ENCODE measurements around the gene CDH13. TPM values are rescaled to one million over a fixed set of nuclear protein-coding genes. Genes with fewer than 3 reads are reported as not detected.
A peak's percentile ranks its signal among the peaks of the same experiment; 100 is the strongest.

The CDH13 gene
- total RNA-seq, 2 experiments from 2014 or later = not detected

GRCh38 chr16:83706394-83706793, 1079.6 kb downstream of the CDH13 start:
- intact Hi-C loops (cut with micrococcal nuclease; ENCODE audit: unreplicated experiment) = no loop called here
- BruUV-seq (replicated peaks) = no TSS peak

GRCh38 chr16:83711069-83711468, 1084.3 kb downstream of the CDH13 start:
- DNase-seq (ENCODE audit: low spot score) = no peak
- CTCF ChIA-PET (ENCODE audit: unreplicated experiment) = no interaction called here

More at GRCh38 chr16:83706394-83706793, 1079.6 kb downstream of the CDH13 start:
- Histone ChIP-seq H4K20me1 (ENCODE audit: insufficient read depth, low read length) (no peaks in the 10 kb centered on the region), H3K4me3 (ENCODE audit: low read depth, low read length, poor library complexity, severe bottlenecking) (no peak overlapping the region), H3K4me1 (ENCODE audit: insufficient read depth, low read length, poor library complexity, severe bottlenecking) (no peaks in the 10 kb centered on the region), H3K4me2 (ENCODE audit: low read length) (no peak overlapping the region), H3K27ac (ENCODE audit: low read depth, low read length, poor library complexity, severe bottlenecking) (no peak overlapping the region), H3K9me3 (ENCODE audit: low read length) (no peaks in the 10 kb centered on the region), H2AFZ (ENCODE audit: low read length) (no peak overlapping the region), H3K9me2 (ENCODE audit: insufficient read depth, low read length) (no peaks in the 10 kb centered on the region), H3K36me3 (ENCODE audit: insufficient read depth, low read length) (no peaks in the 10 kb centered on the region), H3K79me2 (ENCODE audit: insufficient read depth, low read depth, low read length) (no peaks in the 10 kb centered on the region)
- ChIA-PET POLR2A (no interaction called here), CTCF (ENCODE audit: unreplicated experiment) (no interaction called here)
- TF ChIP-seq EZH2phosphoT487 (IDR thresholded peaks at IDR 0.05; ENCODE audit: borderline replicate concordance, low read depth, low read length) (no peak), CTCF (conservative IDR thresholded peaks at IDR 0.05; ENCODE audit: low read length) (no peak)
- no peak for DNase-seq (ENCODE audit: low spot score)

GRCh38 chr16:83713597-83713996, 1086.8 kb downstream of the CDH13 start:
- CTCF ChIA-PET (ENCODE audit: unreplicated experiment) = no interaction called here
- BruUV-seq (replicated peaks) = no TSS peak
- H3K9me2 ChIP-seq (ENCODE audit: insufficient read depth, low read length) = no peaks in the 10 kb centered on the region
- intact Hi-C loops (cut with micrococcal nuclease; ENCODE audit: unreplicated experiment) = no loop called here
- DNase-seq (ENCODE audit: low spot score) = peak; percentile 17
- no peak overlapping the region for H3K4me2 ChIP-seq (ENCODE audit: low read length)
- POLR2A ChIA-PET = no interaction called here
- no peak overlapping the region for H2AFZ ChIP-seq (ENCODE audit: low read length)
- H4K20me1 ChIP-seq (ENCODE audit: insufficient read depth, low read length) = no peaks in the 10 kb centered on the region
- H3K4me1 ChIP-seq (ENCODE audit: insufficient read depth, low read length, poor library complexity, severe bottlenecking) = no peaks in the 10 kb centered on the region
- no peak for TF ChIP-seq CTCF (conservative IDR thresholded peaks at IDR 0.05; ENCODE audit: low read length)
- TF ChIP-seq EZH2phosphoT487 (IDR thresholded peaks at IDR 0.05; ENCODE audit: borderline replicate concordance, low read depth, low read length) = no peak
- no peaks in the 10 kb centered on the region for H3K79me2 ChIP-seq (ENCODE audit: insufficient read depth, low read depth, low read length)
- no peak overlapping the region for H3K27ac ChIP-seq (ENCODE audit: low read depth, low read length, poor library complexity, severe bottlenecking)
- no peaks in the 10 kb centered on the region for H3K9me3 ChIP-seq (ENCODE audit: low read length)
- no peak overlapping the region for H3K4me3 ChIP-seq (ENCODE audit: low read depth, low read length, poor library complexity, severe bottlenecking)
- no peaks in the 10 kb centered on the region for H3K36me3 ChIP-seq (ENCODE audit: insufficient read depth, low read length)

More at GRCh38 chr16:83711069-83711468, 1084.3 kb downstream of the CDH13 start:
- Histone ChIP-seq H3K27ac (ENCODE audit: low read depth, low read length, poor library complexity, severe bottlenecking) (no peak overlapping the region), H3K36me3 (ENCODE audit: insufficient read depth, low read length) (no peaks in the 10 kb centered on the region), H3K9me2 (ENCODE audit: insufficient read depth, low read length) (no peaks in the 10 kb centered on the region), H3K4me1 (ENCODE audit: insufficient read depth, low read length, poor library complexity, severe bottlenecking) (no peaks in the 10 kb centered on the region), H3K79me2 (ENCODE audit: insufficient read depth, low read depth, low read length) (no peaks in the 10 kb centered on the region), H3K4me2 (ENCODE audit: low read length) (no peak overlapping the region), H4K20me1 (ENCODE audit: insufficient read depth, low read length) (no peaks in the 10 kb centered on the region), H2AFZ (ENCODE audit: low read length) (no peak overlapping the region), H3K9me3 (ENCODE audit: low read length) (no peaks in the 10 kb centered on the region), H3K4me3 (ENCODE audit: low read depth, low read length, poor library complexity, severe bottlenecking) (no peak overlapping the region)
- TF ChIP-seq CTCF (conservative IDR thresholded peaks at IDR 0.05; ENCODE audit: low read length) = no peak
- TF ChIP-seq EZH2phosphoT487 (IDR thresholded peaks at IDR 0.05; ENCODE audit: borderline replicate concordance, low read depth, low read length) = no peak
- BruUV-seq (replicated peaks) = no TSS peak
- POLR2A ChIA-PET = no interaction called here
- intact Hi-C loops (cut with micrococcal nuclease; ENCODE audit: unreplicated experiment) = no loop called here

Data from OCI-LY7 (cell line).